Measurements from ENCODE around the gene S100A14.

S100A14 gene

DNA sequence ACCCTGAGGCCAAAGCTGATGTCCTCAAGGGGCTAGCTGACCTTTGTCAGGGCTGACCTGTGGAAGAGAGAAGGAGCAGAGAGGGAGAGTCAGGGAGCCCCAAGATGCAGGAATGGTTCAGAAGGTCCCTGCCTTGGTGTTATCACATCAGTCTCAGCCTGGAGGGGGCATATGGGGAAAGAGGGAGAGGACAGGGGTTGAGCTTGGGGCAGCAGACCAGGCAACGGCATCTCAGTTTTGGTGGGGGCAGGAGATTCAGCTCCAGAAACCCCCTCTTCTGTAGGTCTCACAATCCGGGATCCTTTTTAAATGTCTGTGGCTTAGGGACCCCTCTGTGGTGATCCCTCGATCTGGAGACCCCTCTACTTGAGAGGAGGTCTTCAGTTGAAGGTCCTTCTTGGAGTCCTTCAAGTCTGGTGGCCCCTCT lies 10.4 kb upstream of the S100A14 start:
- H4K20me1 ChIP-seq (ENCODE audit: insufficient read depth), result no peaks in the 10 kb centered on the region
- H3K4me1 ChIP-seq (ENCODE audit: low read depth, poor library complexity, severe bottlenecking), result no peaks in the 10 kb centered on the region
- no peak overlapping the region for H3K4me3 ChIP-seq (IDR thresholded peaks at IDR 0.05; ENCODE audit: insufficient read depth, low read depth, low read length)
- TF ChIP-seq, protein P1, sequence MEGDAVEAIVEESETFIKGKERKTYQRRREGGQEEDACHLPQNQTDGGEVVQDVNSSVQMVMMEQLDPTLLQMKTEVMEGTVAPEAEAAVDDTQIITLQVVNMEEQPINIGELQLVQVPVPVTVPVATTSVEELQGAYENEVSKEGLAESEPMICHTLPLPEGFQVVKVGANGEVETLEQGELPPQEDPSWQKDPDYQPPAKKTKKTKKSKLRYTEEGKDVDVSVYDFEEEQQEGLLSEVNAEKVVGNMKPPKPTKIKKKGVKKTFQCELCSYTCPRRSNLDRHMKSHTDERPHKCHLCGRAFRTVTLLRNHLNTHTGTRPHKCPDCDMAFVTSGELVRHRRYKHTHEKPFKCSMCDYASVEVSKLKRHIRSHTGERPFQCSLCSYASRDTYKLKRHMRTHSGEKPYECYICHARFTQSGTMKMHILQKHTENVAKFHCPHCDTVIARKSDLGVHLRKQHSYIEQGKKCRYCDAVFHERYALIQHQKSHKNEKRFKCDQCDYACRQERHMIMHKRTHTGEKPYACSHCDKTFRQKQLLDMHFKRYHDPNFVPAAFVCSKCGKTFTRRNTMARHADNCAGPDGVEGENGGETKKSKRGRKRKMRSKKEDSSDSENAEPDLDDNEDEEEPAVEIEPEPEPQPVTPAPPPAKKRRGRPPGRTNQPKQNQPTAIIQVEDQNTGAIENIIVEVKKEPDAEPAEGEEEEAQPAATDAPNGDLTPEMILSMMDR (conservative IDR thresholded peaks at IDR 0.05; ENCODE audit: low read depth, low read length), result no peak
- no peak overlapping the region for H3K27ac ChIP-seq
- no peak overlapping the region for H3K9ac ChIP-seq
- H3K79me2 ChIP-seq (ENCODE audit: insufficient read depth, low read depth), result no peaks in the 10 kb centered on the region
- no peak overlapping the region for H2AFZ ChIP-seq (ENCODE audit: low read depth)
- H3K36me3 ChIP-seq (ENCODE audit: insufficient read depth), result no peaks in the 10 kb centered on the region
- no peak overlapping the region for H3K4me2 ChIP-seq
- no peaks in the 10 kb centered on the region for H3K27me3 ChIP-seq (ENCODE audit: insufficient read depth, low read depth)

DNA sequence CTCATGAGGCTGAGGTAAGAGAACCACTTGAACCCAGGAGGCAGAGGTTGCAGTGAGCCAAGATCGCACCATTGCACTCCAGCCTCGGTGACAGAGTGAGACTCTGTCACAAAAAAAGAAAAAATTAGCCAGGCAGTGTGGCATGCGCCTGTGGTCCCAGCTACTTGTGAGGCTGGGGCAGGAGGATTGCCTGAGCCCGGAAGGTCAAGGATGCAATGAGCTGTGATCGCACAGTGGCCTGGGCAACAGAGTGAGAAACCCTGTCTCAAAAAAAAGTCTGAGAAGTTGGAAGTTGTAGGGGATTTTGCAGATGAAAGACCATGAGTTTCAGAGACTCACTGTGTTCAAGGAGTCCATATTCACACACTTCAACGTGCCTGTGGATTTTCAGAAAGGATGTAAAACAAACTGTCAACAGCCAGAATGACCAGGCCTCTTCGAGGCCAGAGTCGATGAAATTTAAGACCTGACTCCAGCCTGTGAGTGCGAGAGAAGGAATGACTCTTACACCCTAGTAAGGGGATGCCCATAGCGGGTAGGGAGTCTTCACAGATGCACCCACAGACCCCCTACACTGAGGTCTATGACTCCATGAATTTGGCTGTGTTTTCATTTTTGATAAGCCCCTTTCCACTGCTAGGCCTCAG lies 9.0 kb upstream of the S100A14 start:
- Histone ChIP-seq H3K27me3 (ENCODE audit: insufficient read depth, low read depth) (no peaks in the 10 kb centered on the region), H3K9ac (no peak overlapping the region), H3K27ac (no peak overlapping the region), H3K4me1 (ENCODE audit: low read depth, poor library complexity, severe bottlenecking) (no peaks in the 10 kb centered on the region), H3K79me2 (ENCODE audit: insufficient read depth, low read depth) (no peaks in the 10 kb centered on the region), H4K20me1 (ENCODE audit: insufficient read depth) (no peaks in the 10 kb centered on the region), H3K4me2 (no peak overlapping the region), H2AFZ (ENCODE audit: low read depth) (no peak overlapping the region), H3K36me3 (ENCODE audit: insufficient read depth) (no peaks in the 10 kb centered on the region), H3K4me3 (IDR thresholded peaks at IDR 0.05; ENCODE audit: insufficient read depth, low read depth, low read length) (no peak overlapping the region)
- TF ChIP-seq, protein P1 (conservative IDR thresholded peaks at IDR 0.05; ENCODE audit: low read depth, low read length), result no peak

DNA sequence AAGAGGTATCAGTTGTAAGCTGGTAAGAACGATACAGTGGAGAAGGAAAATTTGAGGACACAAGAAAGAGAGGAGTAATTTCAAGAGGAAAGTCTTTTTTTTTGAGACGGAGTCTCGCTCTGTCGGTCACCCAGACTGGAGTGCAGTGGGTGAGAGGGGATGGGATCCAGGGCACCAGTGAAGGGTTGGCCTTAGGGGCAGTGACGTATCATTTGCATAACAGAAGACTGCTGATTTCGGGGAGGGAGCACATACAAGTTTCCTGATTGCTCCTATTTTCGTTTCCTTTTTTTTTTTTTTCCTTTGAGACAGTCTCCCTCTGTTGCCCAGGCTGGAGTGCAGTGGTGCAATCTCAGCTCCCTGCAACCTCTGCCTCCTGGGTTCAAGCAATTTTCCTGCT lies 7.0 kb upstream of the S100A14 start:
- H2AFZ ChIP-seq (ENCODE audit: low read depth), result no peak overlapping the region
- no peak overlapping the region for H3K9ac ChIP-seq
- no peak overlapping the region for H3K27ac ChIP-seq
- no peak overlapping the region for H3K4me2 ChIP-seq
- no peaks in the 10 kb centered on the region for H3K36me3 ChIP-seq (ENCODE audit: insufficient read depth)
- no peaks in the 10 kb centered on the region for H3K27me3 ChIP-seq (ENCODE audit: insufficient read depth, low read depth)
- H3K79me2 ChIP-seq (ENCODE audit: insufficient read depth, low read depth), result no peaks in the 10 kb centered on the region
- H3K4me1 ChIP-seq (ENCODE audit: low read depth, poor library complexity, severe bottlenecking), result no peaks in the 10 kb centered on the region
- TF ChIP-seq, protein P1 (conservative IDR thresholded peaks at IDR 0.05; ENCODE audit: low read depth, low read length), result no peak
- H3K4me3 ChIP-seq (IDR thresholded peaks at IDR 0.05; ENCODE audit: insufficient read depth, low read depth, low read length), result no peak overlapping the region
- no peaks in the 10 kb centered on the region for H4K20me1 ChIP-seq (ENCODE audit: insufficient read depth)

DNA sequence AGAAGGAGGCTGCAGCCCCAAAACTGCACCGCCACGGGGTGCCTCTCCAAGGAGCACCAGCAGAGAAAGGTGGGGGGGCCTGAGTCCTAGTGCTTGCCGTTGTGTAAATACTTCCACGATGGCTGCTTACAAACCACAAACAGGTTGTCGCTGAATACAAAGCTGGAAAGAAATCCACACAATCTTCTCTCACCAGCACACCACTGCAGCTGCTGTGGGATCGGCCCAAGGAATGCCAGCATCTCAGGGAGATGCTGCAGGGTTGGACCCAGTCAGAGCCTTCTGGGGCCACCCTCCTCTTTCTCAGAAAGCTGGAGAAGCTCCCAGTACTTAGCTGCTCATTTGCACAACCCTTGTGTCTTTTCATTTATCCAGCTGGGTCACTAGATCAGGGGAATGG lies 3.0 kb upstream of the S100A14 start:
- Histone ChIP-seq H3K27ac (no peak overlapping the region), H3K4me2 (no peak overlapping the region)

More for the DNA sequence above, 3.0 kb upstream of the S100A14 start:
- H3K36me3 ChIP-seq (ENCODE audit: insufficient read depth), result no peaks in the 10 kb centered on the region
- H4K20me1 ChIP-seq (ENCODE audit: insufficient read depth), result no peaks in the 10 kb centered on the region
- H3K4me3 ChIP-seq (IDR thresholded peaks at IDR 0.05; ENCODE audit: insufficient read depth, low read depth, low read length), result no peak overlapping the region
- H3K79me2 ChIP-seq (ENCODE audit: insufficient read depth, low read depth), result no peaks in the 10 kb centered on the region
- no peaks in the 10 kb centered on the region for H3K27me3 ChIP-seq (ENCODE audit: insufficient read depth, low read depth)
- H2AFZ ChIP-seq (ENCODE audit: low read depth), result no peak overlapping the region
- H3K4me1 ChIP-seq (ENCODE audit: low read depth, poor library complexity, severe bottlenecking), result no peaks in the 10 kb centered on the region
- H3K9ac ChIP-seq, result no peak overlapping the region
- TF ChIP-seq, protein P1 (conservative IDR thresholded peaks at IDR 0.05; ENCODE audit: low read depth, low read length), result no peak
